Caco-2 (cell line): Measurements from ENCODE around the gene LY6G5C. TPM values are rescaled to one million over a fixed set of nuclear protein-coding genes. Genes with fewer than 3 reads are reported as not detected.

Experiments
- BruUV-seq: library from RNA; stranded (reverse); fragments of 400-500 nt; replicated peaks from 2 replicates; lab custom pipeline; 2021; lab: Mats Ljungman, UMichigan
- CTCF ChIA-PET: fragments of 300-600 bp; sonication (Branson Sonifier 250); formaldehyde crosslinking; loops from one replicate; lab custom pipeline; 2022; ENCODE audit warnings: antibody characterized with exemption; lab: Charles Lee
- POLR2A ChIA-PET: fragments of 300-600 bp; sonication (Branson Sonifier 250); formaldehyde crosslinking; loops from one replicate; lab custom pipeline; 2022; ENCODE audit warnings: antibody characterized with exemption; lab: Charles Lee
- DNase-seq, 2 experiments: peaks; one replicate each; pipeline versions ENCODE4 v3.0.0 to v3.0.0-alpha.2; 2020 to 2022
- H3K27me3 ChIP-seq: replicated peaks from 2 replicates; pipeline ENCODE4 v1.6.0; 2011; ENCODE audit warnings: low read length; ENCODE audit not compliant: control insufficient read depth, insufficient read depth
- H3K36me3 ChIP-seq: 2 replicates; pipeline ENCODE4 v1.5.1; 2011; ENCODE audit warnings: low read length; ENCODE audit not compliant: control insufficient read depth, insufficient read depth
- H3K4me1 ChIP-seq: fragments of 250-450 bp; sonication (Bioruptor Pico); 2 replicates; pipeline ENCODE4 v1.5.1; 2020; ENCODE audit warnings: mild to moderate bottlenecking
- H3K4me3 ChIP-seq: 2 replicates; pipeline ENCODE4 v1.5.1; 2011; ENCODE audit warnings: low read depth, mild to moderate bottlenecking, control low read depth, low read length
- H3K9me3 ChIP-seq: fragments of 250-450 bp; sonication (Bioruptor Pico); 2 replicates; pipeline ENCODE4 v1.5.1; 2020; ENCODE audit warnings: mild to moderate bottlenecking, moderate library complexity
- H3K27ac Mint-ChIP-seq: one replicate; pipeline ENCODE4 v1.8.0; 2022; ENCODE audit warnings: mixed read lengths; ENCODE audit not compliant: unreplicated experiment
- H3K27me3 Mint-ChIP-seq: one replicate; pipeline ENCODE4 v1.8.0; 2022; ENCODE audit warnings: mixed read lengths; ENCODE audit not compliant: insufficient read depth, unreplicated experiment
- H3K36me3 Mint-ChIP-seq: one replicate; pipeline ENCODE4 v1.8.0; 2022; ENCODE audit warnings: mild to moderate bottlenecking, mixed read lengths; ENCODE audit not compliant: insufficient read depth, unreplicated experiment
- H3K4me1 Mint-ChIP-seq: one replicate; pipeline ENCODE4 v1.8.0; 2022; ENCODE audit warnings: low read depth, mixed read lengths; ENCODE audit not compliant: unreplicated experiment
- H3K4me3 Mint-ChIP-seq: one replicate; pipeline ENCODE4 v1.8.0; 2022; ENCODE audit warnings: mild to moderate bottlenecking, moderate library complexity, mixed read lengths; ENCODE audit not compliant: unreplicated experiment
- H3K9me3 Mint-ChIP-seq: one replicate; pipeline ENCODE4 v1.8.0; 2022; ENCODE audit warnings: mixed read lengths; ENCODE audit not compliant: unreplicated experiment
- CTCF ChIP-seq, 2 experiments: fragments of 200-600 bp in 1 of 2; IDR thresholded peaks; 1 replicate in 1 of 2; 2 replicates in 1 of 2; pipeline versions ENCODE4 v1.5.1 to v1.8.0; 2011 to 2022; ENCODE audit warnings: antibody characterized with exemption in 1 of 2, control low read depth in 1 of 2, inconsistent platforms in 1 of 2, low read depth in 1 of 2, low read length in 1 of 2, mild to moderate bottlenecking in 1 of 2, moderate library complexity in 1 of 2; ENCODE audit not compliant: insufficient read depth in 1 of 2, severe bottlenecking in 1 of 2, unreplicated experiment in 1 of 2
- intact Hi-C: fragments of 100-400 bp; cut with micrococcal nuclease; formaldehyde crosslinking; loops from one replicate; pipeline ENCODE4 v1.10.0; 2022; ENCODE audit not compliant: unreplicated experiment
- total RNA-seq: library from RNA; stranded (reverse); gene quantifications from 2 replicates; pipeline ENCODE4 v1.2.3, GENCODE V29; 2022

LY6G5C gene
- total RNA-seq, 1 experiment from 2014 or later, result 2.9 TPM

DNA sequence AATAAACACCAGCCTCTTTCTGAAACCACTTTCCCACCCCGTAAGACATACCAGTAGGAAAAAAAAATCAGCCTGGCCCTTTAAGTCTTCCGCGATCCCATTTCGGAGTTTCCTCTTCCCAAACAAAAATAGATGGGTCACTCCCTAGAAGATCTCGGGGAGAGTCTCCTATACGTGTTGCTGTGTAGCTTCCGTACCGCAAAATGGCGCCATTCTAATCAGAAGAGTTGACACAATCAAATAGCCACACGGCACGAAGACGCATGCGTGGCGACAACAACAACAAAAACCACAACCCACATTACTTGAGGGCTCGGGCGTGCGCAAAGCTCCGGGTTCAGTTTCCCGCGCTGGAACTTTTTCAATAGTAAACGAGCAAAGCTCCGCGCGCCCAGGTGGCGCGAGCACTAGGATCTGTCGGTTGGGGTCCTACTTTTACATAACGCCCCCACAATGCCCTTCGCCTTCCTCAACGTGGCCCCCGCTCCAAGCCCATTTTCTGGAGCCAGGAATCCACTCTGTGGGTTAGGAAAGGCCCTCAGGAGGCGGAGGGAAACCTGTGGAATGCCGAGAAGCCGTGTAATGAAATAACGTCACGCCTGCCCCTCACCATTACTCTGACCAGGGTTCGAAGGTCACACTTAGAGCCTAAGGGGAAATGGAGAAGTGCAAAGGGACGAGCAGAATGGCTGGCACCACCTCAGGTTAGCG lies 15.9 kb downstream of the LY6G5C start, which contains the start of gene GPANK1:
GPANK1 (minus strand) TSS at position 208 of the 711 bp plus-strand sequence. CDS start 519 bp downstream, outside the sequence.
- ChIA-PET CTCF (interaction anchor here (1.0 kb wide), 3 partner anchors 9 to 38 kb away, joined by 3 to 5 read pairs (median 3); partner anchors contain the start of genes ABHD16A, APOM and BAG6), POLR2A (interaction anchor here (0.5 to 2.0 kb wide), 13 partner anchors 10 to 281 kb away, joined by 3 to 25 read pairs (median 4); partner anchors contain the start of genes APOM, BAG6, CFB and DDX39B)
- Histone ChIP-seq H3K9me3 (no peaks in the 10 kb centered on the region), H3K27me3 (no peaks in the 10 kb centered on the region), H3K4me1 (peaks cover 17% of the 10 kb centered on the region), H3K36me3 (peaks cover 2% of the 10 kb centered on the region), H3K4me3 (peak within 1 kb of the TSS; percentile 90)
- Mint-ChIP-seq H3K9me3 (no peaks in the 10 kb centered on the region), H3K4me3 (peak within 1 kb of the TSS; percentile 86), H3K27ac (peak within 1 kb of the TSS; percentile 96), H3K27me3 (no peaks in the 10 kb centered on the region), H3K4me1 (peaks cover 25% of the 10 kb centered on the region), H3K36me3 (peaks cover 95% of the 10 kb centered on the region)
- BruUV-seq, result no TSS peak
- TF ChIP-seq CTCF (IDR thresholded peaks at IDR 0.05; ENCODE audit: insufficient read depth in 1 of 2, low read depth in 1 of 2, low read length in 1 of 2, severe bottlenecking in 1 of 2, unreplicated experiment in 1 of 2), result no peak
- intact Hi-C loops, result loop anchor here (1.0 to 5.0 kb wide), 5 partner anchors 13 to 162 kb away; partner anchors contain the start of genes ATP6V1G2, BAG6, CLIC1 and HSPA1B
- DNase-seq, result peak; percentile 79 to 85

DNA sequence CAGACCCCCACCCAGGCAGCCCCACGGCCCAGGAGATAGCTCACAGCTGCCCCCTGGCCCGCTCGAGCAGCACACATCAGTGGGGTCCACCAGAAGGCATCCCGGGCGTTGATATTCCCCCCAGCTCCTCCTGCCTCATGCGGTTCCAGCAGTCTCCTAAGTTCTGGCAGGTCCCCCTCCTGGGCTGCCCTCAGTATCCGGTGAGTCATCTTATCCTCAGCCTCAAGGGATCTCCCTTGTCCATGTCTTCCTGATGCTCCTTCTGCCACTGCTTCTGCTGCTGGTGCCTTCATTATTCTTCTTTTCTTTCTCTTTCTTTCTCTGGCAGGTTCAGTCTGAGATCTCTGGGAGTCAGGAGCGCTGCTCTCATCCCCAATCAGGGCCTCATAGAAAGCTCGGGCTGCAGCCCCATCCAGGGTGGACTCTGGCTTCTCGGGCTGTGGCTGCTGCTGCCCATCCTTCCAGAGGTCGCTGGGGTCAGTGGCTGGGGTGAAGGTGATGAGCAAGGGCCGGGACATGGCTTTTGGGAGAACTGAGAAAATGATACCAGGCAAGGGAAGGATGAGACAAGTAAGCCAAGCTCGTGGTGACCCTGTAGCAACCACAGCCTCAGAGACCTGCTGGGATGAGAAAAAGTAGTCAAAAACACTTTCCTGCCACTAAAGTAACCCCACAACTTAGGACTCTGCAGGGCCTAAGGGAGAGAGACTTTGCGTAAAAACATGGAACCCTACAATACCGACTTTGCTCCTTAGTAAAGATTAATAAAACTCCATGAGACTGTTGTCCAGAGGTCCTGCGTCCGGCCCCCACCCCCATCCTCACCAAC lies 16.7 kb downstream of the LY6G5C start:
- no peak for TF ChIP-seq CTCF (IDR thresholded peaks at IDR 0.05; ENCODE audit: insufficient read depth in 1 of 2, low read depth in 1 of 2, low read length in 1 of 2, severe bottlenecking in 1 of 2, unreplicated experiment in 1 of 2)
- H3K36me3 ChIP-seq, result peaks cover 4% of the 10 kb centered on the region
- no peaks in the 10 kb centered on the region for H3K9me3 ChIP-seq
- Mint-ChIP-seq H3K36me3 (peaks cover 95% of the 10 kb centered on the region), H3K27me3 (no peaks in the 10 kb centered on the region), H3K4me3 (peak overlapping the region; percentile 86), H3K4me1 (peaks cover 30% of the 10 kb centered on the region), H3K9me3 (no peaks in the 10 kb centered on the region), H3K27ac (peak overlapping the region; percentile 96)
- H3K4me1 ChIP-seq, result peaks cover 23% of the 10 kb centered on the region
- H3K27me3 ChIP-seq, result no peaks in the 10 kb centered on the region
- POLR2A ChIA-PET, result interaction anchor here (0.5 to 2.0 kb wide), 13 partner anchors 9 to 282 kb away, joined by 3 to 25 read pairs (median 4); partner anchors contain the start of genes APOM, BAG6, CFB and DDX39B
- DNase-seq, result no peak
- CTCF ChIA-PET, result interaction anchor here (1.0 kb wide), 2 partner anchors 8 to 12 kb away, joined by 3 read pairs; partner anchors contain the start of genes APOM and BAG6
- intact Hi-C loops, result no loop called here
- BruUV-seq, result TSS peak; percentile 52
- H3K4me3 ChIP-seq, result peak overlapping the region; percentile 90
